Activated CD8-positive, alpha-beta T cell treated with anti-CD3 and anti-CD28 coated beads for 36 hours (primary cell): Measurements from ENCODE around the gene C1orf226. TPM values are rescaled to one million over a fixed set of nuclear protein-coding genes. Genes with fewer than 3 reads are reported as not detected.

Experiments
- ATAC-seq: fragments of 200-7000 bp; cut with Tn5 transposase; one replicate; pipeline ENCODE4 v1.10.0; 2021; ENCODE audit warnings: mild to moderate bottlenecking, moderate library complexity
- CTCF ChIA-PET: fragments of 350-600 bp; sonication (Branson Sonifier 250); formaldehyde crosslinking; loops from one replicate; lab custom pipeline; 2021; ENCODE audit warnings: antibody characterized with exemption; lab: Charles Lee
- POLR2A ChIA-PET: fragments of 350-600 bp; sonication (Branson Sonifier 250); formaldehyde crosslinking; loops from one replicate; lab custom pipeline; 2021; ENCODE audit warnings: antibody characterized with exemption; lab: Charles Lee
- DNase-seq: peaks from one replicate; pipeline ENCODE4 v3.0.0-alpha.2; 2020
- H3K27ac Mint-ChIP-seq: one replicate; pipeline ENCODE4 v1.8.0; 2021; ENCODE audit warnings: mild to moderate bottlenecking, mixed read lengths
- H3K27me3 Mint-ChIP-seq: one replicate; pipeline ENCODE4 v1.8.0; 2021; ENCODE audit warnings: mixed read lengths
- H3K36me3 Mint-ChIP-seq: one replicate; pipeline ENCODE4 v1.8.0; 2021; ENCODE audit warnings: low read depth, mixed read lengths
- H3K4me1 Mint-ChIP-seq: one replicate; pipeline ENCODE4 v1.8.0; 2021; ENCODE audit warnings: low read depth, mixed read lengths
- H3K4me3 Mint-ChIP-seq: one replicate; pipeline ENCODE4 v1.8.0; 2021; ENCODE audit warnings: mild to moderate bottlenecking, moderate library complexity, mixed read lengths
- H3K9me3 Mint-ChIP-seq: one replicate; pipeline ENCODE4 v1.8.0; 2021; ENCODE audit warnings: mixed read lengths
- intact Hi-C: fragments of 100-400 bp; cut with micrococcal nuclease; formaldehyde crosslinking; loops from one replicate; pipeline ENCODE4 v1.10.0; 2022
- total RNA-seq, 2 experiments: library from RNA; stranded (reverse); gene quantifications; one replicate each; pipeline ENCODE4 v1.2.3, GENCODE V29; 2021
- TF ChIP-seq, protein P1 (sequence below): fragments of 200-600 bp; IDR thresholded peaks from one replicate; pipeline ENCODE4 v1.8.0; 2022; ENCODE audit warnings: antibody characterized with exemption, mild to moderate bottlenecking

Gene C1orf226, protein sequence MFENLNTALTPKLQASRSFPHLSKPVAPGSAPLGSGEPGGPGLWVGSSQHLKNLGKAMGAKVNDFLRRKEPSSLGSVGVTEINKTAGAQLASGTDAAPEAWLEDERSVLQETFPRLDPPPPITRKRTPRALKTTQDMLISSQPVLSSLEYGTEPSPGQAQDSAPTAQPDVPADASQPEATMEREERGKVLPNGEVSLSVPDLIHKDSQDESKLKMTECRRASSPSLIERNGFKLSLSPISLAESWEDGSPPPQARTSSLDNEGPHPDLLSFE
- under 1 TPM; 0.07 to 0.20 TPM for total RNA-seq

DNA sequence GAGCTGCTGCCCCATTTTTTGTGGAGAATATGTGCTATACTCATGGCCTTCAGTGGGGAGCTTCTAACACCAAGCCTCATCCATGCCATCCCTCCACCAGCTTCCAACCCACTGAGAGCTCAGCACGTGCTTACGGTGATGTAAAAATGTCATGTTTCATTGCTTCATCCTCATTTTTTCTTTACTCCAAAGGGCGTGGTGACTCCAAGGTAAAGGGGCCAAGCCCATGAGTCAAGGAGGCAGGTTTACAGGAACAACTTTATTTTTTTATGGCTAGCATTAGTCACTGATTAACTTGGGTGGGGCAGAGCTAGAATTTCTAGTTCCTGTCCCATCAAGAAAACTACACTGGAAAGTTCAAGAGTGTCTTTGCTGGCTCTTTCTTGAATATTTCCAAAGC is at the start of gene C1orf226:
TSS of gene C1orf226 (plus strand) at position 346 of the 400 bp plus-strand sequence. CDS start 174 bp downstream, outside the sequence.
- Mint-ChIP-seq H3K27ac (no peak within 1 kb of the TSS), H3K9me3 (no peaks in the 10 kb centered on the region), H3K27me3 (no peaks in the 10 kb centered on the region), H3K4me3 (no peak within 1 kb of the TSS), H3K4me1 (no peaks in the 10 kb centered on the region), H3K36me3 (no peaks in the 10 kb centered on the region)
- ChIA-PET CTCF (interaction anchor here (0.7 to 1.3 kb wide), 3 partner anchors 10 to 325 kb away, joined by 3 to 5 read pairs (median 4); no protein-coding TSS in a partner anchor), POLR2A (no interaction called here)
- no peak for ATAC-seq
- TF ChIP-seq, protein P1, sequence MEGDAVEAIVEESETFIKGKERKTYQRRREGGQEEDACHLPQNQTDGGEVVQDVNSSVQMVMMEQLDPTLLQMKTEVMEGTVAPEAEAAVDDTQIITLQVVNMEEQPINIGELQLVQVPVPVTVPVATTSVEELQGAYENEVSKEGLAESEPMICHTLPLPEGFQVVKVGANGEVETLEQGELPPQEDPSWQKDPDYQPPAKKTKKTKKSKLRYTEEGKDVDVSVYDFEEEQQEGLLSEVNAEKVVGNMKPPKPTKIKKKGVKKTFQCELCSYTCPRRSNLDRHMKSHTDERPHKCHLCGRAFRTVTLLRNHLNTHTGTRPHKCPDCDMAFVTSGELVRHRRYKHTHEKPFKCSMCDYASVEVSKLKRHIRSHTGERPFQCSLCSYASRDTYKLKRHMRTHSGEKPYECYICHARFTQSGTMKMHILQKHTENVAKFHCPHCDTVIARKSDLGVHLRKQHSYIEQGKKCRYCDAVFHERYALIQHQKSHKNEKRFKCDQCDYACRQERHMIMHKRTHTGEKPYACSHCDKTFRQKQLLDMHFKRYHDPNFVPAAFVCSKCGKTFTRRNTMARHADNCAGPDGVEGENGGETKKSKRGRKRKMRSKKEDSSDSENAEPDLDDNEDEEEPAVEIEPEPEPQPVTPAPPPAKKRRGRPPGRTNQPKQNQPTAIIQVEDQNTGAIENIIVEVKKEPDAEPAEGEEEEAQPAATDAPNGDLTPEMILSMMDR: no peak
- intact Hi-C loops: no loop called here
- no peak for DNase-seq

DNA sequence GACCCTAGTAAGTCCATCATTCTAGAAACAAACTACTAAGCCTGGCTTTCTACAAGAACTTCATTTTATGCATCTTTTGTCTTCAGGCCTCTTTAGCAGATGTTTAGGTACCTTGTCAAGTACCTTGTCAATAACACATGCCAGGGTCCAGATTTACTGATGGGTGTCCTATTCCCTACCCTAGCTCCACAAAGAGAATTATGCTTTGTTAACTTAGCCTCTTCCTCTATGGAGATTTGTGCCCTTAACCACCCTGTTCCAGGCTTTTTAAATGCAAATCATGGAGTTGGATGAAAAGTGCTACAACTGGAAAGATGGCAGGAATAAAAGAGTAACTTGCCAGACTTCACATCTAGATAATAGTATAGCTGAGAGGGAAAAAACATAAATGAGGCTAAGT is 47.5 kb upstream of the C1orf226 start:
- H3K4me1 Mint-ChIP-seq: no peaks in the 10 kb centered on the region
- peaks cover 10% of the 10 kb centered on the region for H3K27me3 Mint-ChIP-seq
- CTCF ChIA-PET: no interaction called here

DNA sequence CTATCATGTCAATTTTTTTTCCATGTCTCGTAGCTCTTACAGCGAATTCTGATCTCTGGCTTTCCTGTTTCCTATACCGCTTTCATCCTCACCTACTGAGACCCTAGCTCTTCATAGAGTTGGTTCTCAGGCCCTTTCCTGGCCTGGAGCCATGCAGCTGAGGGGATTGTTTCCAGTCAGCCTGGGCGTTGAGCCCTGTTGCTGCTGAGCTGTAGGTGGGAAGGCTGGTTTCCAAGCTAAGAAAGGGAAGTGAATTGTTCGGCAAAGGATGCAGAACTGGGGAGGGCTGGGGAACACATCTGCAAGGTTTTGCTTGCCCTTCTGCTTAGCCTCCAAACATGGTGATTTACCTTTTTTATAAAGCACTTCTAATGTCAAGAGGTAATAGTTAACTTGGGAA is 46.4 kb upstream of the C1orf226 start:
- no peak overlapping the region for H3K4me3 Mint-ChIP-seq

More for the DNA sequence above, 47.5 kb upstream of the C1orf226 start:
- no peaks in the 10 kb centered on the region for H3K36me3 Mint-ChIP-seq
- POLR2A ChIA-PET: no interaction called here
- no peaks in the 10 kb centered on the region for H3K9me3 Mint-ChIP-seq
- H3K27ac Mint-ChIP-seq: no peak overlapping the region
- no peak for DNase-seq
- no peak for ATAC-seq
- TF ChIP-seq, protein P1: no peak
- intact Hi-C loops: no loop called here
- no peak overlapping the region for H3K4me3 Mint-ChIP-seq

DNA sequence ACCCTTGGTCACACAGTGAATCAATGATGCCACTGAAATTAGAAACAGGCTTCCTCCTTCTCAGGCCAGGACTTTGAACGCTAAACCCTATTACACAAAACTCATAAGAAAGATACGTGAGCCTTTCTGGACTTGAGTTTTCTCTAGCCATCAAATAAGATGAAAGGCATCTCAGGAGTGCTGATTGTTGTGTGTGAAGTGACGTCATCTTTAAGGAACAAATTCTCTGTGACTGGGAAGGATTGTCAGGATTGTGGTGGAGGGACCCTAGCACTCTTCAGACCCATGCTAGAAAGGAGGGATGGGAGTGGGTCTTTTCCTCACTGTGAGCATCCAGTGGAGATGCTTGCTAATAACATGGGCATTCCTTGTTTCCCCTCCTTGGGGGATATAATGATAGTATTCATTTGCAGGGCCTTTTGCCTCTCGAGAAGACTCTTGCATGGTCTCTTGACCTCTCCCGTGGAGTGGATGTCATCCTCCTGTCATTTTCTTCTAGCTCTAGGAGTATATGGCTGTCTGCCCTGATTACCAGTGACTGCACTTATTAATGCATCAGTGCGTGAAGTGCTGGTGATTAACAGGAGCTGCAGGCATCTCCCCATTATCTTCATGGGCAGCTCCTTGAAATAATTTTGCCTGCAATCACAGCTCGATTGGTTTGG is 44.8 kb upstream of the C1orf226 start:
- CTCF ChIA-PET: no interaction called here
- TF ChIP-seq, protein P1: no peak
- DNase-seq: no peak
- H3K27me3 Mint-ChIP-seq: peaks cover 15% of the 10 kb centered on the region
- H3K36me3 Mint-ChIP-seq: no peaks in the 10 kb centered on the region
- POLR2A ChIA-PET: no interaction called here
- H3K9me3 Mint-ChIP-seq: no peaks in the 10 kb centered on the region
- H3K4me3 Mint-ChIP-seq: no peak overlapping the region
- no peak overlapping the region for H3K27ac Mint-ChIP-seq
- H3K4me1 Mint-ChIP-seq: no peaks in the 10 kb centered on the region
- intact Hi-C loops: no loop called here
- ATAC-seq: no peak

More for the DNA sequence above, 46.4 kb upstream of the C1orf226 start:
- TF ChIP-seq, protein P1: no peak
- ChIA-PET POLR2A (interaction anchor here (0.6 kb wide), 1 partner anchor 282 kb away, joined by 4 read pairs; no protein-coding TSS in a partner anchor), CTCF (no interaction called here)
- ATAC-seq (no peak), DNase-seq (no peak)
- H3K9me3 Mint-ChIP-seq: no peaks in the 10 kb centered on the region
- H3K27ac Mint-ChIP-seq: no peak overlapping the region
- no peaks in the 10 kb centered on the region for H3K4me1 Mint-ChIP-seq
- peaks cover 13% of the 10 kb centered on the region for H3K27me3 Mint-ChIP-seq
- intact Hi-C loops: no loop called here
- no peaks in the 10 kb centered on the region for H3K36me3 Mint-ChIP-seq

DNA sequence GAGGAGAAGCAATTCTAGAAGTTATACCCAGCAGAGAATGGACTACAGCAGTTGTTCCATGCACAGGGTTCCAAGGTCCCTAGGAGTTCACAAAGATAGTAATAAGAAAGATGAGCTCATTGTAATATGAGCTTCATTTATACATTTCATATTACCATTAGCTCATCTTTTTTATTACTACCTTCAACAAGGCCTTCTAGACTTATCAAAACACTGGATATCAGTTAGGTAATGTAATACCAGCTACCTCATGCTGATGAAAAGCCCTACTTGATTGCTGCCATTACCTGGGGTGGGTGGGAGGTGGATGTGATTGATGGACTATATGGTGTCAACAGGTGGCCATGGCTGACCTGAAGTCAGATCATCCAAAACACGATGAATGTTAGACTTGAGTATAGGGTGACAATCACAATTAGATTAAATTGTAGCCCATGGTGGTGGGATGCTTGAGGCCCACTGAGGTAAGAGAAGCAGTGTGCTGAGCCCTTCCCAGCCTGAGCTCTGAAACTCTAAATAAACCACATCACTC is 39.0 kb upstream of the C1orf226 start:
- TF ChIP-seq, protein P1: no peak
- ATAC-seq (no peak), DNase-seq (no peak)
- H3K9me3 Mint-ChIP-seq: no peaks in the 10 kb centered on the region
- peaks cover 8% of the 10 kb centered on the region for H3K27me3 Mint-ChIP-seq
- intact Hi-C loops: no loop called here
- ChIA-PET POLR2A (interaction anchor here (1.0 kb wide), 1 partner anchor 20 kb away, joined by 3 read pairs; no protein-coding TSS in a partner anchor), CTCF (no interaction called here)
- no peak overlapping the region for H3K4me3 Mint-ChIP-seq
- no peaks in the 10 kb centered on the region for H3K36me3 Mint-ChIP-seq
- H3K4me1 Mint-ChIP-seq: no peaks in the 10 kb centered on the region
- no peak overlapping the region for H3K27ac Mint-ChIP-seq
